K562 (cell line): ENCODE measurements around the gene PRPF38A. TPM values are rescaled to one million over a fixed set of nuclear protein-coding genes. Genes with fewer than 3 reads are reported as not detected.

Source experiments
- CREBBP ChIP-seq: IDR thresholded peaks from one replicate; pipeline ENCODE4 v1.6.1; 2012; ENCODE audit warnings: low read depth, mild to moderate bottlenecking, control low read depth, inconsistent platforms, low read length
- ELF1 ChIP-seq: fragments of 200-800 bp; sonication (Bioruptor generic); IDR thresholded peaks from 2 replicates; pipeline ENCODE4 v1.6.1; 2016; ENCODE audit warnings: missing genetic modification characterization, missing compliant biosample characterization
- EP300 ChIP-seq: IDR thresholded peaks from 2 replicates; pipeline ENCODE4 v1.6.1; 2012; ENCODE audit warnings: low read length, improper control_type of control experiment
- GTF2F1 ChIP-seq: IDR thresholded peaks from 2 replicates; pipeline ENCODE4 v1.6.1; 2011; ENCODE audit warnings: low read depth, low read length, improper control_type of control experiment
- JUND ChIP-seq, 2 experiments: IDR thresholded peaks; 2 replicates in 1 of 2; 3 replicates in 1 of 2; pipeline ENCODE4 v1.6.1; 2011; ENCODE audit warnings: borderline replicate concordance in 2 of 2, low read depth in 2 of 2, low read length in 2 of 2, improper control_type of control experiment in 1 of 2, missing biosample characterization in 1 of 2, missing genetic modification characterization in 1 of 2, missing genetic modification reagents in 1 of 2
- LARP7 ChIP-seq: fragments of 450-650 bp; IDR thresholded peaks from 2 replicates; pipeline ENCODE4 v1.6.1; 2016
- MEF2D ChIP-seq: conservative IDR thresholded peaks from 2 replicates; pipeline ENCODE4 v1.6.1; 2016; ENCODE audit warnings: low read depth, missing genetic modification characterization, missing compliant biosample characterization
- NFIC ChIP-seq: fragments of 450-650 bp; IDR thresholded peaks from 2 replicates; pipeline ENCODE4 v1.6.1; 2017; ENCODE audit warnings: mild to moderate bottlenecking, inconsistent platforms
- SAFB ChIP-seq: fragments of 200-400 bp; formaldehyde crosslinking; IDR thresholded peaks from 2 replicates; pipeline ENCODE4 v1.6.1; 2017; ENCODE audit warnings: low read depth, low read length, borderline replicate concordance
- SIN3A ChIP-seq, 2 experiments: fragments of 150-350 bp in 1 of 2; IDR thresholded peaks; 2 replicates each; pipeline ENCODE4 v1.6.1; 2011 to 2016; ENCODE audit warnings: borderline replicate concordance in 2 of 2, low read depth in 2 of 2, low read length in 2 of 2, mild to moderate bottlenecking in 2 of 2, moderate library complexity in 2 of 2; ENCODE audit not compliant: control insufficient read depth in 1 of 2
- SNRNP70 ChIP-seq: fragments of 200-400 bp; formaldehyde crosslinking; optimal IDR thresholded peaks from 2 replicates; pipeline ENCODE3; 2017; ENCODE audit warnings: low read depth, low read length
- SRF ChIP-seq, 2 experiments: fragments of 250-450, 450-650 bp in 1 of 2; sonication (Bioruptor Pico) in 1 of 2; sonication (generic) in 1 of 2; formaldehyde crosslinking; IDR thresholded peaks; 2 replicates each; pipeline versions ENCODE4 v1.5.0 to v1.5.1; 2020 to 2022; ENCODE audit warnings: mild to moderate bottlenecking in 1 of 2, missing genetic modification reagents in 1 of 2
- STAT5B ChIP-seq: fragments of 250-450 bp; sonication (Bioruptor Pico); IDR thresholded peaks from 2 replicates; pipeline ENCODE4 v1.8.0; 2021; ENCODE audit warnings: mild to moderate bottlenecking, inconsistent platforms
- THRAP3 ChIP-seq: fragments of 450-650 bp; IDR thresholded peaks from 2 replicates; pipeline ENCODE4 v1.6.1; 2016; ENCODE audit warnings: mild to moderate bottlenecking, inconsistent platforms, borderline replicate concordance
- U2AF2 ChIP-seq: fragments of 200-400 bp; formaldehyde crosslinking; optimal IDR thresholded peaks from 2 replicates; pipeline ENCODE3; 2017; ENCODE audit warnings: low read depth, mild to moderate bottlenecking, low read length
- ZMIZ1 ChIP-seq, 2 experiments: fragments of 150-350 bp in 1 of 2; IDR thresholded peaks; 2 replicates each; pipeline ENCODE4 v1.6.1; 2012 to 2016; ENCODE audit warnings: low read depth in 2 of 2, low read length in 2 of 2, mild to moderate bottlenecking in 1 of 2, moderate library complexity in 1 of 2
- ZNF282 ChIP-seq: sonication (generic); formaldehyde crosslinking; IDR thresholded peaks from 2 replicates; pipeline ENCODE4 v1.8.1; 2023; ENCODE audit warnings: missing genetic modification reagents
- ZNF316 ChIP-seq: fragments of 450-650 bp; IDR thresholded peaks from 2 replicates; pipeline ENCODE4 v1.6.1; 2016
- ZNF778 ChIP-seq: fragments of 450-650 bp; formaldehyde crosslinking; IDR thresholded peaks from 2 replicates; pipeline ENCODE4 v1.4.0; 2020; ENCODE audit warnings: mild to moderate bottlenecking, moderate library complexity
- polyA plus RNA-seq, 8 experiments: library from polyadenylated mRNA; depleted of rRNA in 4 of 8; stranded (reverse) in 5 of 8; unstranded in 3 of 8; fragments of >200 nt; fragmentation: Nextera tagmentation in 2 of 8; fragmentation: Illumina TruSeq in 1 of 8; extraction: Ambion mirVana in 2 of 8; extraction: Trizol in 1 of 8; gene quantifications; 2 replicates each; pipeline versions ENCODE4 v1.2.1 to v1.2.3, GENCODE V29; 2011 to 2014; ENCODE audit warnings: inconsistent platforms in 1 of 8, missing spikeins in 1 of 8
- total RNA-seq, 7 experiments: library from RNA; depleted of rRNA in 6 of 7; stranded (reverse); fragments of >200 nt in 6 of 7; fragmentation: Illumina TruSeq in 2 of 7; extraction: Trizol in 2 of 7; gene quantifications; 2 replicates each; pipeline versions ENCODE4 v1.2.1 to v1.2.3, GENCODE V29; 2011 to 2021; ENCODE audit warnings: low replicate concordance in 1 of 7
- TF ChIP-seq, protein P1 (sequence below): sonication (generic); formaldehyde crosslinking; IDR thresholded peaks from 2 replicates; pipeline ENCODE4 v1.8.0; 2023; ENCODE audit warnings: mild to moderate bottlenecking, missing genetic modification reagents
- TF ChIP-seq, protein P2 (sequence below): fragments of 200-800 bp; sonication (Bioruptor generic); IDR thresholded peaks from 2 replicates; pipeline ENCODE4 v1.6.1; 2017; ENCODE audit warnings: missing genetic modification characterization, missing compliant biosample characterization

Gene PRPF38A
- total and polyA plus RNA-seq, 9 of the 15 experiments (the other 6 are each of a cell fraction or from before 2014, with no cell fraction given), result 53.6 to 198 (median 89.2) TPM

GRCh38 chr1:52403566-52404115, 761 bp upstream of the PRPF38A start (continued):
- TF ChIP-seq SRF (CRISPR knock-in tag; IDR thresholded peaks at IDR 0.05), result peak in 1 of 2 experiments; percentile 53; a peak in 1 of 4 replicates
- TF ChIP-seq U2AF2, result no peak
- no peak for TF ChIP-seq STAT5B (CRISPR knock-in tag)
- TF ChIP-seq ZMIZ1 (IDR thresholded peaks at IDR 0.05; ENCODE audit: low read depth in 2 of 2, low read length in 2 of 2), result 0 out of 4 replicates have a peak, but pooled peaks of 1 of the 2 experiments have one; percentile 21
- no peak for TF ChIP-seq SNRNP70
- TF ChIP-seq, protein P1, sequence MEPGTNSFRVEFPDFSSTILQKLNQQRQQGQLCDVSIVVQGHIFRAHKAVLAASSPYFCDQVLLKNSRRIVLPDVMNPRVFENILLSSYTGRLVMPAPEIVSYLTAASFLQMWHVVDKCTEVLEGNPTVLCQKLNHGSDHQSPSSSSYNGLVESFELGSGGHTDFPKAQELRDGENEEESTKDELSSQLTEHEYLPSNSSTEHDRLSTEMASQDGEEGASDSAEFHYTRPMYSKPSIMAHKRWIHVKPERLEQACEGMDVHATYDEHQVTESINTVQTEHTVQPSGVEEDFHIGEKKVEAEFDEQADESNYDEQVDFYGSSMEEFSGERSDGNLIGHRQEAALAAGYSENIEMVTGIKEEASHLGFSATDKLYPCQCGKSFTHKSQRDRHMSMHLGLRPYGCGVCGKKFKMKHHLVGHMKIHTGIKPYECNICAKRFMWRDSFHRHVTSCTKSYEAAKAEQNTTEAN (CRISPR knock-in tag), result no peak
- TF ChIP-seq JUND (IDR thresholded peaks at IDR 0.05; ENCODE audit: borderline replicate concordance, low read depth, low read length), result peak; percentile 53
- TF ChIP-seq JUND (tag; IDR thresholded peaks at IDR 0.05; ENCODE audit: borderline replicate concordance, low read depth, low read length), result no peak; the same call in 2 of the 3 replicates
- TF ChIP-seq, protein P2, sequence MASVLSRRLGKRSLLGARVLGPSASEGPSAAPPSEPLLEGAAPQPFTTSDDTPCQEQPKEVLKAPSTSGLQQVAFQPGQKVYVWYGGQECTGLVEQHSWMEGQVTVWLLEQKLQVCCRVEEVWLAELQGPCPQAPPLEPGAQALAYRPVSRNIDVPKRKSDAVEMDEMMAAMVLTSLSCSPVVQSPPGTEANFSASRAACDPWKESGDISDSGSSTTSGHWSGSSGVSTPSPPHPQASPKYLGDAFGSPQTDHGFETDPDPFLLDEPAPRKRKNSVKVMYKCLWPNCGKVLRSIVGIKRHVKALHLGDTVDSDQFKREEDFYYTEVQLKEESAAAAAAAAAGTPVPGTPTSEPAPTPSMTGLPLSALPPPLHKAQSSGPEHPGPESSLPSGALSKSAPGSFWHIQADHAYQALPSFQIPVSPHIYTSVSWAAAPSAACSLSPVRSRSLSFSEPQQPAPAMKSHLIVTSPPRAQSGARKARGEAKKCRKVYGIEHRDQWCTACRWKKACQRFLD (CRISPR knock-in tag), result no peak; the same call in 1 of the 2 replicates
- TF ChIP-seq SAFB, result no peak
- no peak for TF ChIP-seq ZNF778 (CRISPR knock-in tag)
- no peak for TF ChIP-seq LARP7
- peak in 1 of 2 experiments; percentile 80; a peak in 2 of 4 replicates for TF ChIP-seq SIN3A (IDR thresholded peaks at IDR 0.05; ENCODE audit: borderline replicate concordance in 2 of 2, control insufficient read depth in 1 of 2, low read depth in 2 of 2, low read length in 2 of 2)
- peak; percentile 19; the same call in 1 of the 2 replicates for TF ChIP-seq THRAP3
- no peak for TF ChIP-seq ZNF282 (CRISPR knock-in tag)
- TF ChIP-seq EP300, result 0 out of 2 replicates have a peak, but pooled peaks have one; percentile 35
- TF ChIP-seq ELF1 (tag), result peak; percentile 47
- peak; percentile 90 for TF ChIP-seq ZNF316
- no peak for TF ChIP-seq CREBBP
- TF ChIP-seq GTF2F1, result no peak
- no peak for TF ChIP-seq MEF2D (tag)
- no peak for TF ChIP-seq NFIC
